ENCODE measurements around the gene ANKRD20A1.
"Not testable (repeated sequence)": the region's sequence is repeated elsewhere in the genome, so short reads cannot be mapped to it uniquely, and the experiment has no call there.

ANKRD20A1 gene

GRCh38 chr9:67858871-67859270 lies at the start of gene ANKRD20A1:
Gene ANKRD20A1 (plus strand): TSS chr9:67858931. CDS start chr9:67859427, 496 bp downstream.
- DNase-seq (ENCODE audit: low read depth in 2 of 2) = not testable (repeated sequence)

- not testable (repeated sequence) for DNase-seq (ENCODE audit: low read depth in 2 of 2)
These were observed 26.6 kb upstream of the ANKRD20A1 start for GRCh38 chr9:67832088-67832487.
